ENCODE data around the gene LTBP3.

GRCh38 chr11:65558930-65559509, 861 bp upstream of the LTBP3 start:
- TF ChIP-seq CTCF (conservative IDR thresholded peaks at IDR 0.05; ENCODE audit: low read length) (no peak), EZH2phosphoT487 (IDR thresholded peaks at IDR 0.05; ENCODE audit: borderline replicate concordance, low read depth, low read length) (no peak)

All from OCI-LY7 (cell line).